Measurements from ENCODE around the gene TMUB2.

- no peak for TF ChIP-seq CTCF (IDR thresholded peaks at IDR 0.05)
- TF ChIP-seq POLR2A (IDR thresholded peaks at IDR 0.05), result no peak
These were observed 16.7 kb upstream of the TMUB2 start for GRCh38 chr17:44170135-44170498.

Measured in Peyer's patch (tissue), 4 donors.